Immature natural killer cell (primary cell): ENCODE results near the gene STEAP1. TPM values are rescaled to one million over a fixed set of nuclear protein-coding genes. Genes with fewer than 3 reads are reported as not detected.

Experiments
- DNase-seq, 3 donors: peaks; one replicate each; pipeline ENCODE4 v3.0.0; 2022; ENCODE audit warnings: mixed read lengths in 1 of 3
- H3K27ac Mint-ChIP-seq, 6 donors: one replicate each; pipeline ENCODE4 v1.8.0; 2020; ENCODE audit warnings: mixed read lengths in 6 of 6, mild to moderate bottlenecking in 5 of 6, inconsistent platforms in 4 of 6, moderate library complexity in 3 of 6
- H3K27me3 Mint-ChIP-seq, 3 donors: one replicate each; pipeline ENCODE4 v1.8.0; 2020 to 2021; ENCODE audit warnings: low read depth in 3 of 3, mild to moderate bottlenecking in 3 of 3, mixed read lengths in 3 of 3, moderate library complexity in 3 of 3, inconsistent platforms in 1 of 3
- H3K36me3 Mint-ChIP-seq, 3 donors: one replicate each; pipeline ENCODE4 v1.8.0; 2020; ENCODE audit warnings: mixed read lengths in 3 of 3, inconsistent platforms in 2 of 3, mild to moderate bottlenecking in 2 of 3
- H3K4me1 Mint-ChIP-seq, 2 donors: one replicate each; pipeline ENCODE4 v1.8.0; 2020; ENCODE audit warnings: inconsistent platforms in 2 of 2, mild to moderate bottlenecking in 2 of 2, mixed read lengths in 2 of 2, moderate library complexity in 1 of 2
- H3K4me3 Mint-ChIP-seq, 5 donors: one replicate each; pipeline ENCODE4 v1.8.0; 2020; ENCODE audit warnings: mild to moderate bottlenecking in 5 of 5, mixed read lengths in 5 of 5, inconsistent platforms in 3 of 5, moderate library complexity in 3 of 5
- H3K9me3 Mint-ChIP-seq, 6 donors: one replicate each; pipeline ENCODE4 v1.8.0; 2020; ENCODE audit warnings: mild to moderate bottlenecking in 6 of 6, mixed read lengths in 6 of 6, inconsistent platforms in 4 of 6, moderate library complexity in 3 of 6
- polyA plus RNA-seq, 3 donors: library from polyadenylated mRNA; unstranded; fragments of 300-500 nt; fragmentation: Illumina TruSeq; gene quantifications; one replicate each; pipeline ENCODE4 v1.2.3, GENCODE V29; 2021

STEAP1 gene
- polyA plus RNA-seq, 3 donors from 2014 or later: not detected

DNA sequence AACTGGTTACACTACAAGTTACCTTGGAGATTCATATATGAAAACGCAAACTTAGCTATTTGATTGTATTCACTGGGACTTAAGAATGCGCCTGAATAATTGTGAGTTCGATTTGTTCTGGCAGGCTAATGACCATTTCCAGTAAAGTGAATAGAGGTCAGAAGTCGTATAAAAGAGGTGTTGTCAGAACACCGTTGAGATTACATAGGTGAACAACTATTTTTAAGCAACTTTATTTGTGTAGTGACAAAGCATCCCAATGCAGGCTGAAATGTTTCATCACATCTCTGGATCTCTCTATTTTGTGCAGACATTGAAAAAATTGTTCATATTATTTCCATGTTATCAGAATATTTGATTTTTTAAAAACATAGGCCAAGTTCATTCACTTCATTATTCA is 9.3 kb downstream of the STEAP1 start:
- Mint-ChIP-seq H3K4me3 (no peak overlapping the region), H3K4me1 (no peaks in the 10 kb centered on the region), H3K9me3 (no peaks in the 10 kb centered on the region), H3K36me3 (no peaks in the 10 kb centered on the region), H3K27ac (no peak overlapping the region), H3K27me3 (peaks cover 0 to 4% (median 0%) of the 10 kb centered on the region in 3 donors)
- DNase-seq: no peak

DNA sequence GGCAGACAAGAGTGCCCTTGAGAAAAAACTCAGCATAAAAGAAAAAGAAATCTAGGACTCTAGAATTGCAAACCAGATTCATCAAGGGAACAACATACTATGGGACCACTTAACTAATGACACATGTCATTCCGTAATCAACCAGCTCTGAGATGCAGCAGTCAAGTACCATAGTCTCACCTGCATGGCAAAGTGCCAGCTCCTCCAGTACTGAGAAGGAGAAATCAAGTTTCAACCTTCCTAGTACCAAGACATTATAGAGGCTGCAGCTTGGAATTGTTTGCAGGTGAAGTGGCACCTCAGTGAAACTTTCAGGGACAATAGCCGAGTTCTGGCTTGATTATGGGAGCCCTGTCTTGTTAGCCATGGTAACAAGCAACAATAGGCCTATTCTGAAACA is 11.5 kb downstream of the STEAP1 start:
- peaks cover 0 to 8% (median 0%) of the 10 kb centered on the region in 3 donors for H3K27me3 Mint-ChIP-seq
- H3K4me3 Mint-ChIP-seq: no peak overlapping the region
- no peaks in the 10 kb centered on the region for H3K4me1 Mint-ChIP-seq
- H3K36me3 Mint-ChIP-seq: no peaks in the 10 kb centered on the region
- no peak overlapping the region for H3K27ac Mint-ChIP-seq
- H3K9me3 Mint-ChIP-seq: peaks cover 0 to 5% (median under 1%) of the 10 kb centered on the region in 6 donors
- DNase-seq: no peak

DNA sequence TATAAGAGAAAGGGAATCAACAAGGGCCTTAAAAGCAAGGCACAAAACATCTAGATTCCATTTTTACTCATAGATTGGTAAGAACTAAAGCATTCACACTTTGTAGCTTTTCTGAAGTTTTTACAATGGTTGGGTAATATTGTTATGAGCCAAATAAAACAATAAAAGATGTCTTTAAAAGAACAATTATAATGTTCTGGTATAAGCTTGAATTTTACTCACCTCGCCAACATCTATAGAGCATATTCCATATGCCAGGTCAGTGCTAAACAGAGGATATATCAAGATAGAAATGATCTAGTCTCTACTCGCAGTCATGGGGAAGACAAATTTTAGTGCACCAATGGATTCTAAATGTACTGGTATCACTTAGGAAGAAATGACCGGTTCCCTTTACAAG is 11.9 kb downstream of the STEAP1 start:
- H3K36me3 Mint-ChIP-seq: no peaks in the 10 kb centered on the region
- H3K4me3 Mint-ChIP-seq: no peak overlapping the region
- H3K9me3 Mint-ChIP-seq: peaks cover 0 to 5% (median under 1%) of the 10 kb centered on the region in 6 donors
- no peak for DNase-seq
- no peaks in the 10 kb centered on the region for H3K4me1 Mint-ChIP-seq
- H3K27me3 Mint-ChIP-seq: peaks cover 0 to 8% (median 2%) of the 10 kb centered on the region in 3 donors
- no peak overlapping the region for H3K27ac Mint-ChIP-seq

- Mint-ChIP-seq H3K9me3 (peaks cover 0 to 5% (median 3%) of the 10 kb centered on the region in 6 donors), H3K27me3 (peaks cover 0 to 7% (median 2%) of the 10 kb centered on the region in 3 donors), H3K36me3 (no peaks in the 10 kb centered on the region), H3K4me1 (no peaks in the 10 kb centered on the region), H3K27ac (no peak overlapping the region), H3K4me3 (no peak overlapping the region)
- no peak for DNase-seq
These were observed 13.1 kb downstream of the STEAP1 start for GRCh38 chr7:90167361-90167760.

- no peak overlapping the region for H3K27ac Mint-ChIP-seq
- no peaks in the 10 kb centered on the region for H3K4me1 Mint-ChIP-seq
- H3K9me3 Mint-ChIP-seq: peaks cover 0 to 5% (median 3%) of the 10 kb centered on the region in 6 donors
- H3K27me3 Mint-ChIP-seq: peaks cover 0 to 4% (median 2%) of the 10 kb centered on the region in 3 donors
- no peak for DNase-seq
- H3K4me3 Mint-ChIP-seq: no peak overlapping the region
- no peaks in the 10 kb centered on the region for H3K36me3 Mint-ChIP-seq
These were observed 15.6 kb downstream of the STEAP1 start for GRCh38 chr7:90169891-90170290.

DNA sequence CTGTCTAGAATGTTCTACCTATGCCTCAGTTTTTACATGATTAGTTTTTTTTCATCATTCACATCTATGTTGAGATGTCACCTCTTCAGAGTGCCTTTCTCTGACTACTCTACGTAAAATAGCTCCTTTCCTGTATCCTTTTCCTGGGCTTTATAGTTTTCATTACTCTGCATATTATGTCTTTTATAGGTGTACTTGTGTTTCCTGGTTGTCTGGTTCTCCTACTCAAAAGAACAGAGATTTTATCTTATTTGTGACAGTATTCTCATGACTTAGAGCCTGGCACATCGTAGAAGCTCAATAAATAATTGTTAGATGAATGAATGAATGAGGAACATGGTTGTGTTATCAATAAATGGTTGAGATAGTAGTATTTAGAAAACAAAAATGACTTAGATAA is 17.9 kb downstream of the STEAP1 start:
- no peaks in the 10 kb centered on the region for H3K4me1 Mint-ChIP-seq
- H3K27me3 Mint-ChIP-seq: peaks cover 1 to 4% (median 2%) of the 10 kb centered on the region in 3 donors
- no peaks in the 10 kb centered on the region for H3K36me3 Mint-ChIP-seq
- no peak overlapping the region for H3K4me3 Mint-ChIP-seq
- no peak overlapping the region for H3K27ac Mint-ChIP-seq
- DNase-seq: no peak
- H3K9me3 Mint-ChIP-seq: peaks cover 0 to 5% (median 3%) of the 10 kb centered on the region in 6 donors

- H3K9me3 Mint-ChIP-seq: peaks cover 0 to 5% (median 3%) of the 10 kb centered on the region in 6 donors
- no peak overlapping the region for H3K27ac Mint-ChIP-seq
- no peaks in the 10 kb centered on the region for H3K36me3 Mint-ChIP-seq
- no peak for DNase-seq
- H3K27me3 Mint-ChIP-seq: peaks cover 1 to 4% (median 2%) of the 10 kb centered on the region in 3 donors
- H3K4me1 Mint-ChIP-seq: no peaks in the 10 kb centered on the region
- H3K4me3 Mint-ChIP-seq: no peak overlapping the region
These were observed 18.4 kb downstream of the STEAP1 start for GRCh38 chr7:90172624-90173023.

DNA sequence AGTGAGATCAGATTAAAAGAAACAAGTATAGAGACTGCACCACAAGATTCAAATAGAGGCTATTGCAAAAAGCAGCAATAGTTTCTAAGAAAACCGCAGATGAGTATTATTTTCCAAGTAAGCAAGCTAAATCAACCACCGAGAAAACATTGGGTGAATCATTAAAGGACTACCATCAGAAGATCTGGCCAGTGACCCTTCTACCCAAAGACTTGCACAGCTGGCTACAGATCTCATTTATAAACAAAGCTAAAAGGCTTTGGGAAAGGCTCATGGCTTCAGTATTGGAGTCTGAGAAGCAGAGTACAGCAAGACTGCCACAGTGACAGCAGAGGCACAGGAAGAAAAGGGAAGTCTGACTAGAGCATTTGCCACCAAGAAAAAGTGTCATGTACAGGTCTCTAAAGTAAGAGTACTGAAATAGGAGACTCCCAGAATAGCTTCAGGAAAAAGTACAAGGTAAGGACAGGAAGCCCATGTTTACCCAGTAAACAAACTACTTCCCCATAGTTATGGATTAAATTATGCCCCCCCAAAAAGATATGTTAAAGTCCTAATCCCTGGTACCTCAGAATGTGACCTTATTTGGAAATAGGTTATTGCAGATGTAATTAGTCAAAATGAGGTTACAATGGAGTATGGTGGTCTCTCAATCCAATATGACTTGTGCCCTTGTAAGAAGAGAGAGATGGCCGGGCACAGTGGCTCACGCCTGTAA is 19.0 kb downstream of the STEAP1 start:
- peak overlapping the region in 2 of 6 donors; percentile 5 to 9 for H3K27ac Mint-ChIP-seq
- no peaks in the 10 kb centered on the region for H3K36me3 Mint-ChIP-seq
- no peaks in the 10 kb centered on the region for H3K4me1 Mint-ChIP-seq
- peaks cover 0 to 5% (median 3%) of the 10 kb centered on the region in 6 donors for H3K9me3 Mint-ChIP-seq
- peaks cover 1 to 4% (median 2%) of the 10 kb centered on the region in 3 donors for H3K27me3 Mint-ChIP-seq
- DNase-seq: no peak
- no peak overlapping the region for H3K4me3 Mint-ChIP-seq

DNA sequence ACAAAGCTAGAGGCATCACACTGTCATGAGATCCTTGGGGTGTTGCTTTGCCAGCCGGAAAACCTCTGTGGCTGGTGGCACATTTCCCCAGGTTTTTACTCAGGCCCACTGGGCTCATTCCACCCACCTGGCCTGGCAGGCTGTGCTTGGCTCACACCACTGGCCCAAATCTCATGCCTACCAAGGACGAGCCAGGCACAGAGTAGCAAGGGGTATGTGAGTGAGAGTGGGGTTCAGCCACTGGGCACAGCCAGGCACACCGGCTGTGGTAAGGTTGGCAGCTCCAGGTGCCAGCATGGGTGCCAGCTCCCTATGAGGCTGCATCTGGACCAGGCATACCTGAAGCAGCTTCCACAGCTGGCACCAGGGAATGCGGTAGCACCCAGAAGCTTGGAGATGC is 21.4 kb downstream of the STEAP1 start:
- H3K9me3 Mint-ChIP-seq: peaks cover 0 to 3% (median 0%) of the 10 kb centered on the region in 6 donors
- H3K4me3 Mint-ChIP-seq: no peak overlapping the region
- peaks cover 0 to 2% (median 1%) of the 10 kb centered on the region in 3 donors for H3K27me3 Mint-ChIP-seq
- no peak overlapping the region for H3K27ac Mint-ChIP-seq
- no peaks in the 10 kb centered on the region for H3K36me3 Mint-ChIP-seq
- no peak for DNase-seq
- peaks cover 10 to 13% of the 10 kb centered on the region in 2 donors for H3K4me1 Mint-ChIP-seq

DNA sequence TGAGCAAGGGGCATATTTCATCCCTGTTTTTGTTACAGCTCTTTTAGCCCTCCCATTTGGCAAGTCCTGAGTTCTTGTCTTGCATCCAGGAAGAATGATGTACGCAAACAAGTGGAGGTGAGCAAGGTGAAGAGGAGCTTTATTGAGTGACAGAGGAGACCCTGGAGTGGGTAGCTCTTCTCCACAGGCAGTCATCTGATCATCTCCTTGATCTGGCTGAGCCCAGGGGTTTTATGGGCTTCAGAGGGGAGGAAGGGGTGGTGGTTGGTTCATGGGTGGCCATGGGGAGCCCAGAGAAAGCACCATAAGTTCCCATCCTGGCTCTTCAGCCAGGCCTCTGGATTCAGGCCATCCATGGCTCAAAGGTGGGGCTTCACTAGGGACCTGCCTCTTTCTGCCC is 21.9 kb downstream of the STEAP1 start:
- no peak overlapping the region for H3K4me3 Mint-ChIP-seq
- peaks cover 10 to 13% of the 10 kb centered on the region in 2 donors for H3K4me1 Mint-ChIP-seq
- H3K9me3 Mint-ChIP-seq: peaks cover 0 to 3% (median 0%) of the 10 kb centered on the region in 6 donors
- no peak overlapping the region for H3K27ac Mint-ChIP-seq
- no peak for DNase-seq
- peaks cover 0 to 1% (median 0%) of the 10 kb centered on the region in 3 donors for H3K27me3 Mint-ChIP-seq
- H3K36me3 Mint-ChIP-seq: no peaks in the 10 kb centered on the region

DNA sequence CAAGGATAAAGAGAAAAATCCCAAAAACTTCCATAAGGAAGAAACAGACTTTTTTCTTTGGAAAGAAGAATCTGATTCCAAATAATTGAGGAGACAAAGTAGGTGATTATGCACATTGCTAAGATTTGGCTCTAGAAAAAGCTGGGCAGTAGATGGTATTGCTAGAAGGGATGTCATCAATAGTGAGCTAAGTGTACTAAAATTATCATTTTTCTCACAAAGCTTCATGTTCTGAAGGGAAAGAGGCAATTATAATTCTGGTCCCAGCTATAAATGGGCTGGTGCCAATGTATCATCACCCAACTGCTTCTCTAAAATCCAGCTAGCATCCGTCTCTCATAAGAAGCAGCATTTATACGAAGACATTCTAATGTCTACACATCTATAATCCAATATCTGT is 23.9 kb downstream of the STEAP1 start:
- peak overlapping the region in 1 of 6 donors; percentile 39 for H3K27ac Mint-ChIP-seq
- DNase-seq: no peak
- H3K9me3 Mint-ChIP-seq: peaks cover 0 to under 1% (median 0%) of the 10 kb centered on the region in 6 donors
- no peak overlapping the region for H3K4me3 Mint-ChIP-seq
- peaks cover 10 to 13% of the 10 kb centered on the region in 2 donors for H3K4me1 Mint-ChIP-seq
- H3K36me3 Mint-ChIP-seq: no peaks in the 10 kb centered on the region
- peaks cover 0 to 1% (median 0%) of the 10 kb centered on the region in 3 donors for H3K27me3 Mint-ChIP-seq

GRCh38 chr7:90178679-90179278 is 24.5 kb downstream of the STEAP1 start:
- Mint-ChIP-seq H3K4me1 (peaks cover 10 to 13% of the 10 kb centered on the region in 2 donors), H3K36me3 (no peaks in the 10 kb centered on the region), H3K4me3 (peak overlapping the region in 3 of 5 donors; percentile 15 to 71 (median 40)), H3K27ac (peak overlapping the region in 5 of 6 donors; percentile 9 to 90 (median 81)), H3K9me3 (peaks cover 0 to 2% (median 0%) of the 10 kb centered on the region in 6 donors), H3K27me3 (peaks cover 0 to 1% (median 0%) of the 10 kb centered on the region in 3 donors)
- DNase-seq: peak in 2 of 3 donors; percentile 17 to 34

GRCh38 chr7:90180011-90180585 is 25.8 kb downstream of the STEAP1 start:
- peaks cover 0 to 5% (median 1%) of the 10 kb centered on the region in 3 donors for H3K27me3 Mint-ChIP-seq
- peak overlapping the region in 1 of 6 donors; percentile 9 for H3K27ac Mint-ChIP-seq
- no peak for DNase-seq
- H3K36me3 Mint-ChIP-seq: no peaks in the 10 kb centered on the region
- no peak overlapping the region for H3K4me3 Mint-ChIP-seq
- peaks cover 0 to 2% (median under 1%) of the 10 kb centered on the region in 6 donors for H3K9me3 Mint-ChIP-seq
- peaks cover 10 to 13% of the 10 kb centered on the region in 2 donors for H3K4me1 Mint-ChIP-seq

- peaks cover 0 to 5% (median 0%) of the 10 kb centered on the region in 3 donors for H3K27me3 Mint-ChIP-seq
- no peak overlapping the region for H3K4me3 Mint-ChIP-seq
- no peaks in the 10 kb centered on the region for H3K36me3 Mint-ChIP-seq
- peaks cover 10 to 13% of the 10 kb centered on the region in 2 donors for H3K4me1 Mint-ChIP-seq
- H3K9me3 Mint-ChIP-seq: peaks cover 0 to 3% (median under 1%) of the 10 kb centered on the region in 6 donors
- no peak overlapping the region for H3K27ac Mint-ChIP-seq
- DNase-seq: no peak
These were observed 26.4 kb downstream of the STEAP1 start for GRCh38 chr7:90180649-90181048.
